ENCODE results near the gene HOOK2.

- TF ChIP-seq POLR2A (IDR thresholded peaks at IDR 0.05; ENCODE audit: borderline replicate concordance, extremely low read depth, insufficient read depth, insufficient read length) (no peak), CTCF (IDR thresholded peaks at IDR 0.05 in 2 of 3, conservative IDR thresholded peaks at IDR 0.05 in 1 of 3; ENCODE audit: borderline replicate concordance in 1 of 3, insufficient read depth in 1 of 3, low read depth in 2 of 3, low read length in 2 of 3) (no peak), RAD21 (IDR thresholded peaks at IDR 0.05; ENCODE audit: low read depth) (no peak), ATF3 (IDR thresholded peaks at IDR 0.05) (no peak), JUND (IDR thresholded peaks at IDR 0.05) (no peak), TCF7L2 (IDR thresholded peaks at IDR 0.05; ENCODE audit: borderline replicate concordance, extremely low read depth, insufficient read depth, insufficient read length) (no peak), SIN3A (IDR thresholded peaks at IDR 0.05; ENCODE audit: low read depth) (no peak), POLR2AphosphoS5 (IDR thresholded peaks at IDR 0.05; ENCODE audit: low read depth, low read length) (no peak), REST (IDR thresholded peaks at IDR 0.05; ENCODE audit: low read depth) (no peak)
Measured at GRCh38 chr19:12756150-12756883, 19.0 kb downstream of the HOOK2 start.

Measured in HCT116 (cell line).